Activated CD4-positive, alpha-beta T cell treated with anti-CD3 and anti-CD28 coated beads for 4 hours (primary cell): Measurements from ENCODE around the gene ZNF501.

Experiments
- DNase-seq, 2 donors: peaks; one replicate each; pipeline ENCODE4 v3.0.0-alpha.2; 2020

ZNF501 gene

DNA sequence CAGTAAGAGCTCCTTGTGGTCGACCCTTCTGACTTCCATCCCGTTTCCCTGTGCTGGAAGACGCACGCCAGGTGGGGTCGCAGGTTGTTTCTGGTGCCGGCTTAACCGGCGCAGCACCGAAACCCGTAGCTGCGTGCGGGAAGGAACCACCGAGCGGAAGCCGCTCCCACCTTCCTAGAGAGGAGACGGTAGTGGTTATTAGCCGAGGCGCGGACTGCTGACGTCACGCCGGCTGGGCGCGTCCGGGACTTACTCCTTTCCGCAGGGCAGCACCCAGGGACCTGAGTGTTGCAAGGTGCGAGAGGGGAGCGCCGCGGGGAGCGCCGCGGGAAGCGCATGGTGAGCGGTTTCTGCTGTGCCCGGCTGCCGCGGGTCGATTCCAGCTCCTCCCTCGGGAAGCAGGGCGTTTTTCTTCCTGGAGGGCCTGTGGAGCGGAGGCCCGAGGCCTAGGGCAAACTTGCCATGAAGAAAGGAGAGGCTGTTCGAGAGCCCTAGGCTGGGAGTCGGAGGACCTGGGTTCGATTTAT lies at the start of gene ZNF501:
Gene ZNF501, plus strand, starts transcription at position 252 of the 527 bp plus-strand sequence. CDS start 4,787 bp downstream, outside the sequence.
- DNase-seq, result peak; percentile 77 to 79

DNA sequence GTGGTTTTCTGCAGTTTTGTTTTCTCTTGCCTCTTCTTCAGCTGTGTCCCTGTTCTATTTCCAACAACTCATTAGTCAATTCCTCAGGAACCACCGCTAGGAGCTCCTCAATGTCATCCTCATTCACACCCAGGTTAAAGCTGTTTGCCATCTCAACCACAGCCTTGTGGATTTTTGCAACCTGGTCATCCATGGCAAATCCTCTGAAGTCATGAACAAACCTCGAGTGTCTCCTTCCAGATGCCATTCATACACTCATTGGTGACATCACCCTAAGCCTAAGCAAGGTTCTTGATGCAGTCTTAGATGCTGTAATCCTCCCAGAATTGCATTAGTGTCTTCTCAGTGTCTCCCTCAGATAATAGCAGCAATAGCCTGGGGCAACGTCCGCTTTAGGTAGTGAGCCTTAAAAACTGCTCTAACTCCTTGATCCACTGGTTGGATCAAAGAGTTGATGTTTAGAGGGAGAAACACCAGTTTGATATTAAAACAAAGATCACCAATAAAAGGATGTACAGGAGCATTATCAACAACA lies 48.4 kb upstream of the ZNF501 start:
- DNase-seq, result no peak

DNA sequence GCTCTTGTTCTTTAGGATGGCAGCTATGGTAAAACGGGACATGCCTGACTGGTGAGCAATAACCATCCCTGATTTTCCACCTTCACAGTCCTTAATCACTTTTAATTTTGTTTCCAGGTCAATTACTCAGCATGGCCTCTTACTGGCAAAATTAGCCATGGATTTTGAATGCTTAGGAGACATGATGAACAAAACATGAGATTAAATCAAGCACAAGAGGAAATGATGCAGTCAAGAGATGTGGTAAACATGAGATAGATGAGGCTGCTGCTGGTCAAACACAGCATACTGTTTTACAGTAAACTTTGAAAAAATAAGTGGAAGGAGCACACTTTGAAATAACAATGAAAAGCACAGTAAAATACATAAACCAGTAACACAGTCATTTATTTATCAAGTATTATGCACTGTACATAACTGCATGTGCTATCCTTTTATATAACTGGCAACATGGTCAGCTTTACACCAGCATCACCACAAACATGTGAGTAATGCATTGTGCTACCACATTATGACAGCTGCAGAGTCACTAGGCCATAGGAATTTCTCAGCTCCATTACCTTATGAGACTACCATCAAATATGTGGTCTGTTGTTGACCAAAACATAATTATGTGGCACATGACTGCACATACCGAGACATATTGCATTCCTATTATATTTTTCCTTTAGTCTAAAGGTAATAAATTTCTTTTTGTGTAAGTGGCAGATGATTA lies 47.1 kb upstream of the ZNF501 start:
- DNase-seq, result no peak

DNA sequence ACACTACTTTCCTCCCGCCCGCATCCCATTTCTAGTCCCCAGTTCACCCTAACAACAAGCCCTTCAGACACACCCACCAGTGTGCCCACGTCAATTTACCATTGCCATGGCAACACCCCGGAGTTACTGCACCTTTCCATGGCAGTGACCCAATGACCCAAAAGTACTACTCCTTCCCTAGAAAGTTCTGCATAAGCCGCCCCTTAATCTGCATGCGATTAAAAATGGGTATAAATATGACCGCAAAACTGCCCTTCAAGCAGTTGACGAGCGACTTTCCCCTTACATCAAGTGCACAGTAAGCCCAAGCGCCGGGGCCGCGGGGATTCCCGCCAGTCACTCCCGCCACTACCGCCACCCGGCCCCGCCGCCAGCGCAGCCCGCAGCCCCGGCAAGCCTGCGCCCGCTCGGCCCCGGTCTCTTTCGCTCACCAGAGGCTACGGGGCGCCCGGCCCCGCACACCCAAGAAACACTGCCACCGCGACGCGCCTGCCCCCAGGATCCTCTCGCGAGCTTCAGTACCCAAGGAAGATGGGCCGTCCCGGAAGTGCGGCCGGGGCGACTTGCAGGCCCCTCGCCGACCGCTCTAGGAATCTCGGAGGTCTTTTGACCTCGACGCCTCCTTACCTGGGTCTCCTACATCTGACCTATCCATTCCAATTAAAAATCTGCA lies 44.2 kb upstream of the ZNF501 start:
- peak; percentile 18 to 31 for DNase-seq

DNA sequence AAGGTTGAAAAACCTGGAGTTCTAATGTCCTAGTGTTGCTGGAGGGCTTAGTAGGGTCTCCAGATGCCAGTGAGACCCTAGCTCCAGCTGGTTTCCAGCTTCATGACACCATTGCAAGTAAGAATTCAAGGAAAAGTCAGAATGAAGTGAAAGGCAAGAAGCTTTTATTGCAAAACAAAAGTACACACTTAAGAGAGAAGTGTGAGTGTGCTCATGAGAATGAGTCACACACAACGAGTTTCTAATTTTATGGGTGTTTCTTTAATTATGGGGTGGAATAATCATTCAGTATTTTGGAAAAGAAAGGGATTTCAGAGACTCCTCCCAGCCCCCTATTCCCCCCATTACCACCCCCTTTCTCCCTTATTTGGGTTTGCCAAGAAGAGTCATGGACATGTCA lies 41.5 kb upstream of the ZNF501 start:
- DNase-seq, result no peak

DNA sequence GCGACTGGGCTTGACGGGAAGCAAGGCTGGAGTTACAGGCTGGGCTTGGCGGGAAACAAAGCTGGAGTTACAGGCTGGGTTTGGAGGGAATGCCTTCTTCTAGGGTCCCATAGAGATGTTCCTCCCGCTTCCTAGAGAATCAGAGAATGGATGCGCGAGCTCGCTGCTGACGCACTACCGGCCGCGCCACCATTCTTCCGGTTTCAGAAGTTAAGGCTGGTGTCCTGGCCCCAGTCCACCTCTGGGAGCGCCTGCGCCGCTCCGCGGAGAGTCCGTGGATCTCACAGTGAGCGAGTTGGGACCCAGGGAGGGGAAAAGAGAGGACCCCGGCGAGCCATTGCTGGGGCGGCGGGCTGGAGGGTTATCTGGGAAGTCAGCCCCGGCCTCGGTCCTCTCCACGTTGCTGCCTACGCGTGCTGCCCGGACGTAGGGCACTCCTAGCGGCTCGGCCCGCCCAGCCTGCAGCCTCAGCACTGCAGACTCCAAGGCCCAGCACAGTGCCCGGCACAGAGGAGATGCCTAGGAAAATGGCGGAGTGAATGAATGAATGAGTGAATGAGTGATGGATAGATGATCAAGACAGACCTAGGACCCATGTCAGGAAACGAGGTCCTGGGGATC lies 16.9 kb upstream of the ZNF501 start, which contains the start of gene ZNF502:
Gene ZNF502, plus strand, starts transcription at position 206 of the 621 bp plus-strand sequence. CDS start 7,602 bp downstream, outside the sequence.
- peak; percentile 20 to 43 for DNase-seq

DNA sequence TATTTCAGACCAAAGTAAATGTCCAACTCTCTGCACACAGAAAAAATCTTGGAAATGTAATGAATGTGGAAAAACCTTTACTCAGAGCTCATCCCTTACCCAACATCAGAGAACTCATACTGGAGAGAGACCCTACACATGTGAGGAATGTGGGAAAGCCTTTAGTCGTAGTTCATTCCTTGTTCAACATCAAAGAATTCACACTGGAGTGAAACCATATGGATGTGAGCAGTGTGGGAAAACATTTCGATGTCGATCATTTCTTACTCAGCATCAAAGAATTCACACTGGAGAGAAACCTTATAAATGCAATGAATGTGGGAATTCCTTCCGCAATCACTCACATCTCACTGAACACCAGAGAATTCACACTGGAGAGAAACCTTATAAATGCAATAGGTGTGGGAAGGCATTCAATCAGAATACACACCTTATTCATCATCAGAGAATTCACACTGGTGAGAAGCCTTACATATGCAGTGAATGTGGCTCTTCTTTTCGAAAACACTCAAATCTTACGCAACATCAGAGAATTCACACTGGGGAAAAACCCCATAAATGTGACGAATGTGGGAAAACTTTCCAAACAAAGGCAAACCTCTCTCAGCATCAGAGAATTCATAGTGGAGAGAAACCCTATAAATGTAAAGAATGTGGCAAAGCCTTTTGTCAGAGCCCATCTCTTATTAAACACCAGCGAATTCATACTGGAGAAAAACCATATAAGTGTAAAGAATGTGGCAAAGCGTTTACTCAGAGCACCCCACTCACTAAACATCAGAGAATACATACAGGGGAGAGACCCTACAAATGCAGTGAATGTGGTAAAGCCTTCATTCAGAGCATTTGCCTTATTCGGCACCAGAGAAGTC lies 8.0 kb upstream of the ZNF501 start:
- no peak for DNase-seq

DNA sequence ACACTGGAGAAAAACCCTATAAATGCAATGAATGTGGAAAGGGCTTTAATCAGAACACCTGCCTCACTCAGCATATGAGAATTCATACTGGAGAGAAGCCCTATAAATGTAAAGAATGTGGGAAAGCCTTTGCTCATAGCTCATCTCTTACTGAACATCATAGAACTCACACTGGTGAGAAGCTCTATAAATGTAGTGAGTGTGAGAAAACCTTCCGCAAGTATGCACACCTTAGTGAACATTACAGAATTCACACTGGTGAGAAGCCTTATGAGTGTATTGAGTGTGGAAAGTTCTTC lies 7.4 kb upstream of the ZNF501 start:
- DNase-seq, result no peak

DNA sequence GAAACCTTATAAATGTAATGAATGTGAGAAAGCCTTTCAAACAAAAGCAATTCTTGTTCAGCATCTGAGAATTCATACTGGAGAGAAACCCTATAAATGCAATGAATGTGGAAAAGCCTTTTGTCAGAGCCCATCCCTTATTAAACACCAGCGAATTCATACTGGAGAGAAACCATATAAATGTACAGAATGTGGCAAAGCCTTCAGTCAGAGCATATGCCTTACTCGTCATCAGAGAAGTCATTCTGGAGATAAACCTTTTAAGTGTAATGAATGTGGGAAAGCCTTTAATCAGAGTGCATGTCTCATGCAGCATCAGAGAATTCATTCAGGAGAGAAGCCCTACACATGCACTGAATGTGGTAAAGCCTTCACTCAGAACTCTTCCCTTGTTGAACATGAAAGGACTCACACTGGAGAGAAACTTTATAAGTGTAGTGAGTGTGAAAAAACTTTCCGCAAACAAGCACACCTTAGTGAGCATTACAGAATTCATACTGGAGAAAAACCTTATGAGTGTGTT lies 5.3 kb downstream of the ZNF501 start:
- no peak for DNase-seq

DNA sequence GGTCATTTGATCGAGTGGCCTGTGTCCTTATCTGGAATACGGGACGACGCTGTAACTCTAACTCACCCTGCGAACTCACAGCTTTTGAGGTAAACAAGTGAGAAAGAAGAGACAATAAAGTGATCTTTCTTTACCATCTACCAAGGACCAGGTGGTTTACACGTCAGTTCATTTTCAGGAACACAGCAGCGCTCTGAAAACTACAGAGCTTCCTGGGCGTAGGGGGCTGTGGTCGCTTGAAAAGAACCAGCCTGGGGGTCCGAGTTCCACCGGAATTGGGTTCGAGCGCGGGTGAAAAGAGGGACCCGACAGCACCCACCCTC lies 31.6 kb downstream of the ZNF501 start:
- DNase-seq, result no peak

DNA sequence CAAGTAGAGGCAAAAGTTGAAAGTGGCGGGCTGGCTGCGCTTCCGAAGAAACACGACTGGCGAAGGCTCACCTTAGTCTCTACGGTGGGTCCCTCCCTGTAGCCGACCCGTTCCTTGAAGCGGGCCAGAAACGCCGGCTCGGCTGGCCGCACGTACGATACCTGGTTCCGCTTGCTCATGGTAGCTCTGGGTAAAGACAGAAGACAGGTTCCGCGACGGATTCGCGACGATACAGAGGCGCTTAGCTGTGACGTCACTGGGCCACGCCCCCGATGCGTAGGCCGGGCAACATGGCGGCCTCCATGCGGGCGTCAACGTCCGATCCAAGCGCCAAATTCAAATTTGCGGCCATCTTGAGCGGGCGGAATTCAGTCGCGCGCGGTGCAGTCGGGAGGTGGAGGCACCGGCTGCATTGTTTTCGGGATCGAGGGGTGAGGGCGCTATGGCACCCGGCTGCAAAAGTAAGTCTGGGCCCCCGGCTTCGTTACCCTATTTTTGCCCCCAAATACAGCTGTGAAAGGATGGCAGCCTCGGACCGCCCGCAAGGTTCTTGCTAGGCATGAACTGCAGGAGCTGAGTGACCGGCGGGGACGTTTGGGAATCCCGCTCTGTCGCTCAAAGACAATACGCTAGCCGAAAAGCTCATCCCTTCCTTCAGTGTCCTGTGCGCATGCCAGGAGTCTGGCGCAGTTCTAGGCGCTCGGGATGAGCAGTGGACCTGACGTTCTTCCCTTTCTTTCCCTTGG lies 32.2 kb downstream of the ZNF501 start, which contains the start of the genes KIAA1143 and KIF15:
Gene KIAA1143, minus strand, starts transcription at position 196 of the 746 bp plus-strand sequence. Its CDS starts 17 bp downstream, at position 179.
Gene KIF15, plus strand, starts transcription at position 371 of the 746 bp plus-strand sequence. Its CDS starts 72 bp downstream, at position 443.
- peak; percentile 97 to 98 for DNase-seq

DNA sequence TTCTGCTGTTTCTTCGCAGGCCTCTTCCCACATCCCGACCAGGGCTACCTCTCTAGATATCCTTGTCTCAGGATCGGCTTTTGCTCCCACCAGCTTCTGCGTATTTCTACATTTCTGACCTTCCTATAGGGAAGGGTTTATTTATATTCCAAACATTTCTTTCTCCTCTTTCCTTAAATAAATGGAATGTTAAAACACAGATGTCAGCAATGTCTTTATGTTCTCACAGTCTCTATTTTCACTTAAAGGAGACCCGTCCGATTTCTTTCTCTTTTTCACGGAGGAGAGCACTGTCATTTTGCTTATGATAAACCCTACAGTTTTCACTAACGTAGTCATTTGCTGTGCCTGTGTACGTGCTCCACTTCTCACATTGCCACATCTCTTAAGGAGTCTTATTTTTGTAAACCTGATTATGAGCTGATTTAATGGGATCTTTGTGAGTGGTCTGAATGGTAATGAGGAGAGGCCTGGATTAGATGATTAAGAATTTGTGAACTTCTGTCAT lies 32.8 kb downstream of the ZNF501 start:
- DNase-seq, result no peak

DNA sequence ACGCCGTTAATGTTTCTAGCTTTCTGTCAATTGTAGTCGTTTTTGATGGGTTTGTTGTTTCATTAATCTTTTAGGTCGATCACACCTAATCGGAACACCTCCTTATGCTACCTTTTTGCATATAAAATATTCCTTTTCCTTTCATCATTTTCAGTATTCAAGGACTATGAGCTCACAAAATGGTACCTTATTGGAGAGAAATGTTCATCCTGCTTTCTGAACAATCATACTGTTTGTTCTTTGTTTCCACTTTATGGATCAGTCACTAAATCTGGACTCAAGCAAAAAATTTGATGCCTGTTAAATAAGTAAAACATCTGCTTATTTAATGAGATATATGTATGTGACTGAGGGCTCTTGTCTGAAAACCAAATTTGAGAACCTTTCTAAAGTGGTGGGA lies 33.3 kb downstream of the ZNF501 start:
- DNase-seq, result no peak

DNA sequence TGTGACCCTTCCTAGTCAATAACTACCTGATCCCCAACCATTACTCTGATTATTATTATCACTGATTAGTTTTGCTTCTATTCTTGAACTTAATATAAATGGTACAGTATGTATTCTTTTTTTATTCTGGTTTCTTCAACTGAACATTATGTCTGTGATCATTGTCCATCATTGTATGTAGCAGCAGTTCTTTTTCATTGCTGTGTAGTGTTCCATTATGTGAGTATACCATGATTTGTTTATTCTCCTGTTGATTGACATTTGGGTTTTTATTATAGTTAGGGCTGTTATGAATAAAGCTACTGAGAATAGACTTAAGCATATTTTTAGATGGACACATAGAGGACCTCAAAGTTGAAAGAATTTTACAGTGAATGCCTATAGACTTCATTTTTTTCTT lies 34.8 kb downstream of the ZNF501 start:
- no peak for DNase-seq

DNA sequence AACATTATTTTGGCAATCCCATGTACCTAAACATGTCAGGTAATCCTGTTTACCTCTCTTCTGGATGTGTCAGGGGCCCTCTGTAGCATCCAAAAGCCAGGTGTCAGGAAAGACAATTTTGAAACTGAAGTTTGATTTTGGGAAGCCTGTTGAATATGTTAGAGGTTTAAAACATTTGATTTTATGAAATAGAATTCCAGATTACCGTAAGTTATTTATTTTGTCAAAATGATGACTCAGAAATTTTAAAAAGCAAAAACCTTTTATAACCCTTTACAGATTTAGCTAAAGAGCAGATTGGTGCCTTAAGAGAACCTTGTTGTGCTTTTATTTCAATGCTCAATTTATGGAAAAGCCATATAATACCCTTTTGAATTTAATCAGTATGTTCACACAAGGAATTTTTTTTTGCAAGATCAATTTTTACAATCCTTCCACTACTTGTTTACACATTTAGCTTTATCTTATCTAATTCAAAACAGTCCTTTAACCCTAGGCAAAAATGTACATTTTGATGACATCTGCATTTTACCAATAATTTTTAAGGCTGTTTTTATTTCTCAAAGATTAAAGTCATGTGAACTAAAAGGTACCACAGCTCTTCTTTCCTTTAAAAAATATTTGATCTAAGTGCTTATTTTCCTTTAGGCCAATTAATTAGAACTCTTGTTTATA lies 42.1 kb downstream of the ZNF501 start:
- DNase-seq, result no peak

DNA sequence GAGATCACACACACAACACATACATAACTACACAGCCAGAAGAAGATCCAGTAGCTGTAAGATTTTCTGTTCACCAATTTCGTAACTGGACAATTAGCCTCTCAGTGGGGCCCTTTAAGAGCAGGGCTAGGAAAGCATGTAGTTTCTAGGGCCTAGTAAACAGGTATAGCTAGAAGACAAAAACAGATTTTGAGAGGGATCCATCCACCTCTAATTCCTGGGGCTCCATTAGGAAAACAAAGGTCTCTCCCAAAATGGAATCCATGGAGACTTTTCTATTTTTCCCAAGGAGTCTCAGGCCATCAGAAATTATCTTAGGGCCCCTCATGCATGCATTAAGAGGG lies 42.6 kb downstream of the ZNF501 start:
- no peak for DNase-seq

DNA sequence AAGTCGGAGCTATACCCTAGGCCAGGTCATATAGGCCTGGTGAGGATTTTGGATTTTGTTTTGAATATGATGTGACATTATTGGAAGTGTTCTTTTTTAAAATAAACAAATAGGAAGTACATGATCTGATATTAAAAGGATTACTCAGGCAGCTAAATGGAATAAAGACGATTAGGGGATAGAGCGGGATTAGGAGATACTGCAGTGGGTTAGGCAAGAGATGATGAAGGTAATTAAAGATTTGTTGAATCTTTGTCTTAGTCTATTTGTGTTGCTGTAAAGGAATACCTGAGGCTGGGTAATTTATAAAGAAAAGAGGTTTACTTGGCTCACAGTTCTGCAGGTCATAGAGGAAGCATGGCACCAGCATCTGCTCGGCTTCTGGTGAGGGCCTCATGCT lies 53.5 kb downstream of the ZNF501 start:
- no peak for DNase-seq
